Stimulated activated CD4-positive, alpha-beta T cell treated with anti-CD3 and anti-CD28 coated beads, Interleukin-4, amount 100 ng/mL, for 48 hours (primary cell): ENCODE data around the gene TMEM238.

Source experiments
- DNase-seq, 2 donors: peaks; one replicate each; pipeline ENCODE4 v3.0.0-alpha.2; 2020; ENCODE audit warnings: low read depth in 2 of 2

Gene TMEM238

DNA sequence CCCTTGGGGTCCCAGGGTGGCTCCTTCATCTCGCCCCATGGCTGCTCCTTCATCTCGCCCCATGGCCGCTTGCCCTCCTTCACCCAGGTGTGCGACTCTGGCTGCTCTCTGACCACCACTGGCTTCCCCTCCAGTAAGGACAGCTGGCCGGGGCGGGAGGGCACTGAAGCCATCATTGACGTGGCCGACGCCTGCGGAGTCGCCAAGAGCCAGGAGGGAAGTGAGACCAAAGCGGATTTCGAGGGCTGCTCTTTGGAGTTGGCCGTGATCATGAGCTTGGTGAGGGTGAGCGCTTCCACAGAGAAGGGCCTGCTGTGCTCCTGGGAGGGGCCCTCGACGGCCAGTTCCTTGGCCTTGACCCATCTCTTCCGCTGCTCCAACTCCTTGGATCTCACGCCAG lies 25.6 kb downstream of the TMEM238 start:
- no peak for DNase-seq

DNA sequence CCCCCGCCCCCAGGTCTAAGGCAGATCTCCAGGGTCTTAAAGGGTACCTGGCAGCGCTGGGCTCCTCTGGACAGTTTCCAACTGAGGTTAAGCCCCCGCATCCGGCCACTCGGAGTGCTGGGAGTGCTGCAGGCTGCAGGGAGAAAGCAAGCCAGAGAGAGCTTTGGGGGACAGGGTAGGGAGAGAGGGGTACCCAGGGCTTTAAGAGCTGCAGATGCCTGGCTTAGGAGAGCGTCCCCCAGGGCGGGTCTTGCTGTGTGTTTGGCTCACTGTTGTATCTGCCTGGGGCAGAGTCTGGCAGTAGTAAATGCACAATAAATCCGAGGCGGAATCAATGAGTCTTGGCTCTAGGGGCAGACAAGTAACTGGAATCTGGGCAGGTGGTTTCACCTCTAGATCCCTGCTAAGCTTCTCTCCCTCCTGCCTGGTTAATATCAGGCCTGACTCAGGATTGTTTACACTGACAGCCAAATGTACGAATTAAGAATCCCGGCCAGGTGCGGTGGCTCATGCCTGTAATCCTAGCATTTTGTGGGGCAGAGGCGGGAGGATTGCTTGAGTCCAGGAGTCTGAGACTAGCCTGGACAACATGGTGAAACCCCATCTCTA lies 28.8 kb downstream of the TMEM238 start:
- no peak for DNase-seq

DNA sequence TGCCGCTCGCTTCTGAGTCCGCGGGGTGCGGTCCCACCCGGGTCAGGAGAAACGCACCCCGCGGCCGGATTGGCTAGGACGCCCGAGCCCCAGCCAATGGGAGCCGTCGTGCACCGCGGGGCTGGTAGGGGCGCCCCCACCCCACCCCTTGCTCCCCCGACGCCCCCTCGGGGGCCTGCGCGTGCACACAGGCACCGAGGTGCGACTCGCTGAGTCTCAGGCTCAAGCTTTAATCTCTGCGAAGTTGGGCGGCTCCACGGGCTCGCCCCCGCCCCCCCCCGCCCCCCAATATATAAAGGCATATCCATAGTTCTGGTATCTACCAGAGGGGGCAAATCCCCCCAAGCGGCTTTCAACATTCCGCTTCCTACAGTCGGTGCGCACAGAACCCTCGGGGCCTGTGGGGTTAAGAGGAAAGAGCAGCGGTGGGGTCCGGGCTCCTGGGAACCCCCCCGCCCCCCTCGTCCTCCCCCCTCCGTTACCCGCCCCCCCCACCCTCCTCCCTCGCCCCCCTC lies 29.3 kb downstream of the TMEM238 start, which contains the start of gene COX6B2:
Gene COX6B2 (minus strand): TSS at position 22 of the 515 bp plus-strand sequence. CDS start 198 bp downstream, outside the sequence.
- no peak for DNase-seq

DNA sequence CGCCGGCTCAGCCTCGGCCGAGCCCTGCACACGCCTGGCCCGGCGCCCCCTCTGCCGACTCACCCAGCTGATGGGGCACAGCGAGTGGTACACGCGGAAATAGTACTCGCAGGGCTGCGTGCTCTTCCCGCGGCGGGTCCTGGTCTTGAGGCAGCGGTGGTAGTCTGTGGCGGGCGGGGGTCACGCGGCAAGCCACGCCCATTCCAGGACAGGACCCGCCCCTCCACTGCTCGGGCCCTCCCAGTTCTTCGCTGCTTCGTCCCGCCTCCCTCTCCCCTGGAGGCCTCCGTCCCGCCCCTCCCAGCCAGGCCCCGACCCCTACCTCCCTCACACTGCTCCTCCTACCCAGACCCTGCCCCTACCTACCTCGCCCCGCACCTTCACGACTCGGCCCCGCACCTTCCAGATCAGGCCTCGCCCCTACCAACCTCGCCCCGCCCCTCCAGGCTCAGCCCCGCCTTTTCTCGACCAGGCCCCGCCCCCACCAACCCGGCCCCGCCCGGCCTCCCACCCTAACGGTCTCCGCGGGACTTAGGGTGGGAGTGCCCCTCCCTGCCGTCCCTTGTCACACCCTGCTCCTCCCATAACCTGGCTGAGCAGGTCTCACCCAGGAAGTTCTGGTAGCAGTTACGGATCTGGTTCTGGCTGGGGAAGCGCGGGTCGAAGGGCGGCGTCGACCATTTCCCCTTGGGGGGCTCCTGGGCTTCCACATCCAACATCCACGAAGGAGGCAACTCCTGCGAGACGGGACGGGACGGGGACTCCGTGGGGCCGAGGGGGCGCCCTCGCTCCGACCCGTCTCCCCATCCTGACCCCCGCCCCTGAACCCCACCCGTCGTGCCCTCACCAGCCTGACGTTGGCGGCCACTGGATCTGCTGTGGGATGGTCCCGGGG lies 30.0 kb downstream of the TMEM238 start:
- peak; percentile 45 to 54 for DNase-seq

DNA sequence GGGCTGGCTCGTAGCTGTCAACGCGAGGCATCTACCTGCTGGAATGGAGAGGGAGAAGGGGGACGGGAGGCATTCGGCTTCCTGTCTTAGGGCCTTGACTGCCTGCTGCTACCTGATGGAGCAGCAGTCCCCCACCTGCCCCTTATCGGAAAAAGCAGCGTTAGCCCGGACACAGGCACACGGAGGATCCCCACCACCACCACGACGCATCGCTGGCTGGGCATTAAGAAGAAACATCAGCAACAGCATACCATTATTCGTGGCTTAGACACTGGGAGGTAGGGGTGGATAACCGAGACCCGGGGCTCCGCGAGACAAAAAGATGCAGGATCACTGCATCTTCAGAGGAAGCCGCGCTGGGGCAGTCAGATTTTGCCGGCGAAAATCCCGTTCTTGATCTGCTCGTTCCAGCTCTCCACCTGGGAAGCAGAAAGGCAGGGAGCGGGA lies 30.7 kb downstream of the TMEM238 start:
- DNase-seq = no peak

DNA sequence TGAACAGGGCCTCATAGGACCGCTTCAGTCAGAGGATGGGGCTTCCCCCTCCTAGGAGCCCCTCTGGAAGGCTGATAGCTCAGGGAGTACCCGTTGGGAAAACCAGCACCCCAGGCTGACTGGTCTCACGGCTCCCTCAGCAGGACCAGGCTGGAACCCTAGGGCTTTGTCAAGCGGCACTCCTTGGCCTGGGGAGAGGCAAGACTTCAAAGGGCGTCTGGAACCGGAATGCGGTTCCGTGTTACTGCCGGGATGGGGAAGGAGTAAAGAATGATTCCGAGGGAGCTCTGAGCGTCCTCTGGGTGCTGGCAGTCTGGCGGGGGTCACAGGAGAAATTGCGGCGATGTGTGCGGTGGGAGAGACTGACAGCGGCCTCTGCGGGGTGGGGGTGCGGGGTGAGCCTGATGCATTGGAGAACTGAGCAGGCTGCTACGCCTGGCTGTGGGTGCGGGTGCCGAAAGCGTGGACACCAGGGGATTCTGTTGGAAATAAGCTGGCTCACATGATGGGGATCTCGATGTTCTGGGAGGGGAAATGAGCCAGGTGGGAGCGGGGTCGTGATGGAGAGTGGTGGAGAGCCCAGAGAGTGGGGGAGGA lies 31.4 kb downstream of the TMEM238 start:
- DNase-seq = no peak

DNA sequence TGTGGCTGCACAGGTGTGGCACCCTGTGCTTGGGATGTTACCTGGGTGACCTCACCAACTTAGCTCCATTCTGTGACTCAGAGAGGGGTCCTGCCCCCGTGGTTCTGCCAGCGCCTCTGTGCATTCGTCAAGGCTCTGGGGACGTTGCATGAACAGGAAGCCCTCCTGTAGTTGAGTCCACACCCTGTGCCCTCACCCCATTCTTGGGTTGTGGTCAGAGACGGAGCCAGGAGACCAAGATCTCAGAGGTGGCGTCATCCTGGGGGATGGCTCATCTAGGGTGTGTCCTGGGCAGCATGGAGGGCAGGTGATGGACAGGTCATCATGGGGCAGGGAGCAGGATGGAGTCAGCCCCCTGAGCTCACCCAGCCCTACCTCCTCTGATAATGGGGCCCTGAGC lies 32.1 kb downstream of the TMEM238 start:
- no peak for DNase-seq

DNA sequence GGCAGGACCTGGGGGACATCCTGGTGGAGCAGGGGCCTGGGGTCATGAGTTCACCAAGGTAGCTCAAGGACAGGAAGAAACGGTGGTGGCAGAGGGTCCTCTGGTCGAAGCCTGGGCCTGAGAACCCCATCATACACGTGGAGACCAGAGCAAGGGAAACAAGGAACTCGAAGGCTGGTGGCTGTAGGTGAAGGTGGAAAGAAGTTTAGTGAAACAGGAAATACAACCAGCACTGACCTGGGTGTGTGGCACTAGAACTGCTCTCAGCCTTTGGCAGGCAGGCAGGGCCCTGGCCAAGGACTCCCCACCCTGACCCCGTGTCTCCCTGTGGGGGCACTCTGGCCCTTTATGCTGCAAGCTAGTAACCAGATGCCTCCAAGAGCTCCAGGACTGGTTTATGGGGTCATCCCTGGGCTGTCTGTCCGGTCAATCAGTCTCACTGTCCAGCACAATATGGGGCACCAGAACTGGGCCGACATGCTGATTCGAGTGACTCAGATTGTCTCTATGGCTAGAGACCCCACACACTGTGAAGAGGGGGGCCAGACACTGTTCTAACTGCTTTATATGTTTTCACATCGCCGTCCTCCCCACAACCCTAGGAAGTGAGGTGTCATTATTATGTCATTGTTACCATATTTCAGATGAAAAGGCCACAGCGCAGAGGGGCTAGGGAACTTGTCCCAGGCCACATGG lies 33.3 kb downstream of the TMEM238 start:
- no peak for DNase-seq

DNA sequence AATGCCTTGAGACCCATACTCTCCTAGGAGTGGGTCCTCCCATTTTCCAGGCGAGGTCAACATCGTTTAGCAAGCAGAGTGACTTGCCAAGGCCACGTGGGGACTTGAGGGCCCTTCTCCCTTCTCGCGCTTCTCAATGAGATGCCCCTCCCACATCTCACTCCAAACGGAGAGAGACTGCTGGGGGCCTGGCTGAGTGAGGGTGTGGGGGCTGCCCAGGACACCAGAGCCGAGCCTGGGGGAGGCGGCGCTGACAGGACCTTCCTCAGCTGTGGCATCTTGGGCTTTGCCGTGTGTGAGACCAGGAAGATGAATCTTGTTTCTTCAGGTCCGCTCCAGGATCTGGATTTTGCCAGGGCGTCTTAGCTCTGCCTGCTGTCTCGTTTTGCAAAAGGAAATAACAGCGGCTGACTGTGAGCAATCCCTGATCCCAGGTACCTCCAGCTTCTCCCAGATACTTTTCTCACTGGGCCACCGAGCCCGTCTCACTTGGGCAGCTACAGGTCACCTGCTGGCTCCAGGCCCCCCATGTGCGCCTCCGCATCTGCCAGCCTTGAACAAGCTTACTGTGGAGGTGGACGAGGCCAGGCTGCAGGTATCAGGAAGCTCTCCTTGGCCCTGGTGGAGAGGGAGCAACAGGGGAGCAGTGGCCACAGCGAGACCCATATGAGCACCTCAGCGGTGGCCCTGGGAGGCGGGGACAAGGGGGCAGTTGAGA lies 35.6 kb downstream of the TMEM238 start:
- DNase-seq = no peak

DNA sequence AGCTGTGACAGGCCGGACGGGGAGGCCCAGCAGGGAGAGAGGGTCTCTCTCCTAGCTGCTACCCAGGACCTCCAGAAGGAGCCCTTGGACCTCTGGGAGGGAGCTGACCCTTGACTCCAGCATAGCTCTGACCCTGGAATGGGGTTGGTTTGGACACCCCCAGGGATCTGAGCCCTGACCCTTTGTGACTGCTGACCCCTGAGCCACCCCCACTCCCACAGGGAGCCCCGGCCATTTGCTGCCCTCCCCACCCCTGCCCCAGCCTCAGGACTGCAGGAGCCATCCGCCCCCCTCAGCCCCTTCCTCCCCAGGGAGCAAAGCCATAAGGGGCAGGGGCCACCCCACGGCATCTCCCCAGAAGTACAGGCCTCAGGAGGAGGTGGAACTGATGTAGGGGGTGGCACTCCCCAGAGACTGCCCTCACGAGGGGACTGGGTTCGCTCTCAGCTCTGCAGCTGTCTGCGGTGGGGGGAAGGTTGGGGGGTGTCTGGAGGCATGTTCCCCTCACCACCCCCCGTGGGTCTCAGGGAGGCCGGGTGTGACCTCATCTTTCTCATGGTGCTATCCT lies 36.6 kb downstream of the TMEM238 start:
- DNase-seq = no peak

DNA sequence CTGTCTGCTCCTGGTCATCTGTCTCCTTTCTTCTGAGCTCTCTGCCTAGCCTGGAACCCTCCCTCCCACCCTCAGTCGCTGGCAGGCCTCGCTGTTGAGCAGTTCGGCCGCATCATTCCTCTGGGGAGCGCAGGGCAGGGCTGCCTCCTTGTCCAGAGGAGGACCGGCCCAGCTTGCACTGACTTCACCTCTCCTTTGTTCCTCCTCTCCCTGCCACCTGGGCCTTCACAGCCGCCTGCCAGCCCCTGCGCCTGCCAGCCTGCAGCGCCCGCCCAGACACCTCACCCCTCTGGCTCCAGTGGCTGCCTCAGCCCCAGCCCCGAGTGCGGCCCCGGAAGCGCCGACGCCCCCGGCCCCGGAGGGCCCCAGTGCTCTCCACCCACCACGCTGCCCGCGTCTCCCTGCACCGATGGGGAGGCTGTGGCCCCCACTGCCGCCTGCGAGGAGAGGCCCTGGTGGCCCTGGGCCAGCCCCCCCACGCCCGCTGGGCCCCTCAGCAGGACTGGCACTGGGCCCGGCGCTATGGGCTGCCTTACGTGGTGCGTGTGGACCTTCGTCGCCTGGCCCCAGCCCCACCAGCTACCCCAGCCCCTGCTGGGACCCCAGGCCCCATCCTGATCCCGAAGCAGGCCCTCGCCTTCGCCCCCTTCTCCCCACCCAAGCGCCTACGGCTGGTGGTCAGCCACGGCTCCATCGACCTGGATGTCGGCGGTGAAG lies 37.2 kb downstream of the TMEM238 start:
- DNase-seq = no peak

DNA sequence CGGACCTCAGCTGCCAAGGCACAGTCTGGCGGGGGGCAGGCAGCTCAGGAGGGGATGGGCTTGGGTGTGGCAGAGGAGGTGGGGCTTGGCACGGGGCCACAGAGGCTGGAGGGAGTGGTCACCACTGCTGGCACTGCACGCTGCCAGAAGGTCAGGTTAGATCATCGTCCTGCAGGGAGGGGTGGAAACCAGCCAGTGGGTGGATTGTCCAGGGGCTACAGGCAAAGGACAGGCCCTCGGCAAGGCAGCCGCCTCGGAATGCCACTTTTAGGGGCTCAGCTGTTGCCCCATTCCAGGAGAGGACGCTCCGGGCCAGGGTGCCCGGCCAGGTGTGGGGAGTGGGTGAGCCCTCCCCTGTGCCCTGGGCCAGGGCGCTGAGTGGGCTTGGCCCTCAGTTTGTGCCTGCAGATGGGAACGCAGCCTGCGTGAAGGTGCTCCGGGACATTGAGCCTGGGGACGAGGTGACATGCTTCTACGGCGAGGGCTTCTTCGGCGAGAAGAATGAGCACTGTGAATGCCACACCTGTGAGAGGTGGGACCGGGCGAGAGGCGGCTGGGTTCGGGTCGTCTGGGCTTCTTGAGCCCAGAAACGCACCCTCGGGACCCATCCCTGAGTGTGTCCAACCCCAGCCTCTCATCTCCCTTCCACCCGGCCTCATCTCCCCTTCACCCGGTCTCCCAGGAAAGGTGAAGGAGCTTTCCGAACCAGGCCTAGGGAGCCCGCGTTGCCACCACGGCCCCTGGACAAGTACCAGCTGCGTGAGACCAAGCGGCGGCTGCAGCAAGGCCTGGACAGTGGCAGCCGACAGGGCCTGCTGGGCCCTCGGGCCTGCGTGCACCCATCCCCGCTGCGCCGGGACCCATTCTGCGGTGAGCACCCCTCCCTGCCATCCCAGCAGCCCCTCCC lies 38.0 kb downstream of the TMEM238 start:
- DNase-seq = no peak

DNA sequence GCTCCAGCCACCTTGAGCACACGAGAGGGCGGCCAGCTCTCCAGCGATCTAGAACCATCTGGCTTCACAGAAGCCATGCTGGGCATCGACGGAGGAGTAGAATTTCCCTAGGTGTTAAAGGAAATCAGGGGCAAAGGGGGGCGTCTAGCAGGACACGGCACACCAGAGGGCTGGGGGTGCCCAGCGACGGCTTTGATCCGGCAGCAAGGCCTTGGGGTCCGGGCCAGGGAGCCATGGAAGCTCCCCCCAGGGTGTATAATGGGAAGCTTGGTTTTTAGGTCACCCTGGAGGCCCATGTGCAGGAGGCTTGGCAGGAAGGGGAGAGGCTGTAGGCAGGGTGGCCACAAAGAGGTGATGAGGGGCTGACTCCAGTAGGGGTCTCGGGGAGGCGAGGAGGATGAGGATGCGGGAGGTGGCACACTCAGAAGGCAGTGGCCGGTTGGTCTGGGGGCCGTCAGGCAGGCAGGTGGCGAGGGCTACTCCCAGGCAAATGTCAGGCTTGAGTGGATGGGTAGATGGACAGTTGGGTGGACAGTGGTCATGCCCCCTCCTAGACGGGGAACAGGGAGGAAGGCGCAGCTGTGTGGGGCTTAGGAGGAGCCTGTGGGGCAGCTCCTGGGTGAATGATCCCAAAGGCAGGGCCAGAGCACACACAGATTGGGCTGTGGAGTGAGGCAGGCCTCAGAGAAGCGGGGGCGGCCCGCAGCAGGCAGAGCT lies 38.8 kb downstream of the TMEM238 start:
- no peak for DNase-seq

DNA sequence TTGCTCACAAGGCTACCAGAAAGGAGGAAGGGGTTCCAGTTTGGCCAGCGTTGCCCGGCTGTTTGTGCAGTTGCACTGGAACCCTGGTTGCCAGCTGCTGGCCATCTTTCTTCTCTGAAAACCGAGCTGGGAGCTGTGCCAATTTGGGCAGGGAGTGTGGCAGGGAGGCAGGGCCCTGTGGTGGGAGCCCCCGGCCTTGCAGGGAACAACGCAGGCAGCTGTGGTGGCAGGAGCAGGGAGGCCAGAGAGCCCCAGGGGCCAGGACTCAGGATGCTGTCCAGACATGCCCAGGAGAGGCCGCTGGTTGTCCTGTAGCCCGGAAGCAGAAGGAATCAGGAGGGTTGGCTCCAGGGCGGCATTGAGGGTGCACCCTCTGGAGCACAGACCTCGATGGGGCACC lies 39.6 kb downstream of the TMEM238 start:
- DNase-seq = no peak

DNA sequence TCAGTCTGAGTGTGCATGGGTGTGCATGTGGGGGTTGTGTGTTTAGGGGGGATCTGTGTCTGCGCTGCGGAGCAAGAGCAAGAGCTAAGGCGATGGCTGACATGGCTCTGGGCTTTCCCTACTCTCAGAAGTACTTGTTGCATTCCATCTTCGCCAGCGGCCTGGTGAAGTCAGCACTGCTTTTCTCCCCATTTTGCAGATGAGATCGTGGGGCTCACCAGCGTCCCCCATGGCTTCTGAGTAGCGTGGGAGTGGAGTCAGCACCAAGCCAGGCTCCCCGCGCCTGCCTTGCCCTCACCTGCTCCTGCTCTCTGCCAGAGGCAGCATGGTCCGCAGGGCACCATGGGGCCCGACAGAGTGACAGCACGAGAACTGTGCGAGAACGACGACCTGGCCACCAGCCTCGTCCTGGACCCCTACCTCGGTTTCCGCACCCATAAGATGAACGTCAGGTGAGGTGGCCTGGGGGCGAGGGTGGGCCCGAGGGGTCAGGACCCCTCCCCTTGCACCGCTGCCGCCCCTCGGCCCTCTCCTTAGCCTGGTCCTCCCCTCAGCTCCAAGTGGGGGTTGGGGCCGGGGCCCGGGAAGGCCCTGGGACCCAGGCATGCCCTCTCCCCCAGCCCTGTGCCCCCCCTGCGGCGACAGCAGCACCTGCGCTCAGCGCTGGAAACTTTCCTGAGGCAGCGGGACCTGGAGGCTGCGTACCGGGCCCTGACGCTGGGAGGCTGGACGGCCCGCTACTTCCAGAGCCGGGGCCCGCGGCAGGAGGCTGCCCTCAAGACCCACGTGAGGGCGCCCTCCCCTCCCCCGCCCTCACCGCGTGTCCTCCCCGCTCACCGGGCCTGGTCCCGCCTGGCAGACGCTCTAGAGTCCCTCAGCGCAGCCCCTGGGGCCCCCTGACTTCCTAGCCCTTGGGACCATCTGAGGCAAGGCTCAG lies 42.2 kb downstream of the TMEM238 start:
- no peak for DNase-seq

DNA sequence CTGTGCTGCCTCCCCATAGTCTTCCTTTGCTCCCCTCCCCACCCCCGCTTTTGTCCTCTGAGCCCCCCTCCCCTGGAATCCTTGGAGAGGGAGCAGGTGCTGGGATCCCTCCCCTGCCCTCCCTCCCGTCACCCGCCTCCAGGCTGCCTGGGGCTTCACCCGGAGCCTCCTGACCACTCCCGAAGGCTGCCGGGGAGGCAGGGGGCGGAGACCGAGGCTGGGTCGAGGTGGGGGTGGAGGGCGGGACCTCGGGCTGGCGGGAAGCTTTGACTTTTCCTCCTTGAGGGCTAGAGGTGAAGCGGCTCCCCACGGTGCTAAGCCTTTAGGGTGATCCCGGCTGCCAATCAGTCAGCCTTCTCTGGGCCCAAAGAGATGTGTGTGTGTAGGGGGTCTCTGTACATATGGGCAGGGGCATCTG lies 42.9 kb downstream of the TMEM238 start:
- peak; percentile 58 to 73 for DNase-seq

DNA sequence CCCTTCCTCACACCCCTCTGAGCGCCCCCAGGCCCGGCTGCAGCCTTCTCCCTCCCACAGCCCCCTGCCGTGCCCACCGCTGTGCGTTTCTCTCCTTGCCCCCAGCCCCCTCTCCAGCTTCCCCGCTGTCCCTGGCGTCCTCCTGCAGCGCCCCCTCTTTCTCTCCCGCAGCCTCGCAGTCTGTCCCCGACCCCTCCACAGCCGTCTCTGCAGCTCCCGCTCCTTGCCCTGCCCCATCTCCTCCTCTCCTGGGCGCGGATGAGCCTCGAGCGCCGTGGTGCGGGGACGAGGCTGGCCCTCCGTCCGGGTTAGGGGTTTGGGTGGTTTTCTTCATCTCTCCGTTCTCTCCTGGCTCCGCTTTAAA lies 43.3 kb downstream of the TMEM238 start:
- peak in 1 of 2 donors; percentile 20 for DNase-seq
